UCSD-AML1 (cell line): ENCODE data around the gene YOD1.

ENCODE experiments used
- DNase-seq: peaks from one replicate; lab custom pipeline; 2025; ENCODE audit not compliant: unreplicated experiment; lab: John Stamatoyannopoulos, UW

Gene YOD1

DNA sequence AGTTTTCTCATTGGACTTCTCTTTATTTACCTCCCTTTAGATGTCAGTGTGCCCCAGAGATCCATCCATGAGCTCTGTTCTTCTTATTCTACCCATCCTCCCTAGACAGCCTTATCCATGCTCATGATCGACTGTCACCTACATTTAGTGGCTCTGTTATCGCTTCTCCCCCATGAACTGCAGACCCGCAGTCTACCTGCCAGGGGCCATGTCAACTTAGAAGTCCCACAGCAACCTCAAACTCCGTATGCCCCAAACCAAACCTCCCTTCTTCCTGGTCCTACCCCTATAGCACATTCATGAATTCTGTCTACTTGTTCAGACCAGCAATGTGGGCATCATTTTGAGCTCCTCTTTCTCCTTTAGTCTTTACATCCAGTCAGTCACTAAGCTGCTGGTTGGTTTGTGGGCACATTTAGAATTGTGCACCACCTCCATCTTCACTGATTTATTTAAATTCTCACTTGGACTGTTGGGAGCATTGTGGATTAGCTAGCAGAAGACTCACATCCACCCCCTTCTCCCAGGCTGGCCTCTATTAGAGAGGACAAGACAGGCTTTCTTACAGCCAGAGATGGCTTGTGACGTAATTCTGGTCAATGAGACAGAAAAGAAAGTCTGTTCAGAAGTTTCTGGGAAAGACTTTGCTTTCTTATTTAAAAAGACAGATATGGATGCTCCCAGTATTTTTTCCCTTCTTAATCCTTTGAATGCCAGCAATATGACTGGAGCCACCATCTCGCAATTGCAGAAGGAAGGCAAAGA lies 37.5 kb downstream of the YOD1 start:
- no peak for DNase-seq

DNA sequence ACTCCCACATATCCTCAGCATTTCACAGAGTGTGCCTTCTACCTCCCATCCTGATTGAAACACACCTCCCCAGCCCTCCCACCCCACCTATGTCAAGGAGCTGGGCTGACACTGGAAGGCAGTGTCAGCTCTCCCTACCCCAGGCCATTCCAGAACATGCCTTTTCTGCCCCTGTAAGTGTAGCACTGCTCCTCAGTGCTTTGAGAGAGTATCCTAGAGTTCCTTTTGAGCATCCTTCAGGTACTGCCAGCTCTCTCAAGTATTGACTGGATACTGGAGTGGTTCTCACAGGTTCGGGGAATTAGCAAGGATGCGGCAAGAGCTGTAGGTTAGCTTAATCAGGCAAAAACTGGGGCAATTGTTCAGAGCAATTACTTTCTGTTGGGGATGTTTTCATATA lies 40.3 kb downstream of the YOD1 start:
- no peak for DNase-seq

DNA sequence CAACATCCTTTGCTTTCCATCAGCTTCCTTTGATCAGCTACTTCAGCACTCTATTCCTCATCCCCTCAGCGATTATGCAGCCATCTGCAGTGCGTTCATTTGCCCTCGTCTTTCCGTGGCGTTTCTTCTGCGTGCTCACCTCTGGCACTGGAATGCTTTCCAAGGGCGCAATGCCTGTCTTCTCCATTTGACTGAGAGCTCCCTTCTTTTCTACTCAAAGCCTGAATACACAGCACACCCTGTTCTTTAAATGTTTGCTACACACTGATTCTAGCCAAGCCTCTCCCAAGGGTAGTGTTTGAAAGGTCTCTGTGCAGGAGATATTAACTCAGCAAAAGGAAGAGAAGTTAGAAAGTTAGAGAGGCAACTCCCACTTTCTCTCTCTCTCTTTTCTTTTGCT lies 41.1 kb downstream of the YOD1 start:
- DNase-seq: no peak

DNA sequence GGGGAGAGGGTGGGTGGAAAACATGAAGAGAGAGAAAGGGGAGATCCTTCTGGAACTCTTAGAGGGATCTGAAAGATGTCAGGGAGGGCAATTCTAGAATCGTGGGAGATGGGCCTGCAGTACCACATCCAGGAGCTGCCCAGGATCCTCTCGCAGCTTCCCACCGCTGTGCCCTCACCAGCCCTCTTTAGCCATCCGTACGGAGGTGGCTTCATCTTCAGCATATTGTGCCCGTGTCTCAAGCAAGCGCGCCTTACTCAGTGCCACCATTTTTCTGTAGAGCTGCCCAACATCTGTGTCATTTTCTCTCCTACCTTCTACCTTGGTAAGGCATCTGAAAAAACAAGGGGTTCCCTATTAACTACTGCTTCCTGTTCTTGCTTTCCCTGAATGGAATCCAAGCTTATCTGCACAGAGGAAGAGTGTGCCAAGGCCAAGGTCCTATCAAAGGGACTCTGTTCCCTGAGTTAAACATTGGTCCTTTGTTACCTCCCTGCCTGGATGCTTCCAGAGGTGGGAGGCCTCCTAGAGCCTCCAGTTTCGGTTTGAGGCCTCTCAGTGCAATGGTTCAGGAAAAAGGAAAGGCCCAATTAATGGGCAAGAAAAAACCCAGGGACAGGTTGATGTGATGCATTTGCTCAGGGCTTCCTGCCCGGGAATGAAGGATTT lies 41.7 kb downstream of the YOD1 start:
- no peak for DNase-seq

DNA sequence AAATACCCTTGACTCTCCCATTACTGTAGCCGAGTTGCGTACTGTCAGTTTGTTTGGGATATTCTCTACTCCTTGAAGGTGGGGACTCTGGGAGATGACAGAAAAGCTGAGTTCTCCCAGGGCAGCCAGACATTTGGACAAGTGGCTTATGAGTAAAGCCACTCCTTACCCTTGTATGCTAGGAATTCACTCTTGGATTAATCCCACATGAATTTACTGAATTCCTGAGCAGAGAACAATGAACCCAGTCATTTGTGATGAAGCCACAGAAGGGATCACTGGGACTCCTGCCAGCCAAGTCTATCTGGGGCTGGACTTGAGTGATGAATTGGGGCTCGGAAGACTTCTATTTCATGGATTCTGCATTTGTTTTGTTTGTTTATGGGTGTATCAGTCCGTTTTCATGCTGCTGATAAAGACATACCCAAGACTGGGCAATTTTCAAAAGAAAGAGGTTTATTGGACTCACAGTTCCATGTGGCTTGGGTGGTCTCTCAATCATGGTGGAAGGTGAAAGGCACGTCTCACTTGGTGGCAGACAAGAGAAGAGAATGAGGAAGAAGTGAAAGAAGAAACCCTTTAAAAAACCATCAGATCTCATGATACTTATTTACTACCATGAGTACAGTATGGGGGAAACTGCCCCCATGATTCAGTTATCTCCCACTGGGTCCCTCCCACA lies 43.5 kb downstream of the YOD1 start:
- no peak for DNase-seq

GRCh38 chr1:207006914-207007313 lies 44.1 kb downstream of the YOD1 start:
- no peak for DNase-seq

DNA sequence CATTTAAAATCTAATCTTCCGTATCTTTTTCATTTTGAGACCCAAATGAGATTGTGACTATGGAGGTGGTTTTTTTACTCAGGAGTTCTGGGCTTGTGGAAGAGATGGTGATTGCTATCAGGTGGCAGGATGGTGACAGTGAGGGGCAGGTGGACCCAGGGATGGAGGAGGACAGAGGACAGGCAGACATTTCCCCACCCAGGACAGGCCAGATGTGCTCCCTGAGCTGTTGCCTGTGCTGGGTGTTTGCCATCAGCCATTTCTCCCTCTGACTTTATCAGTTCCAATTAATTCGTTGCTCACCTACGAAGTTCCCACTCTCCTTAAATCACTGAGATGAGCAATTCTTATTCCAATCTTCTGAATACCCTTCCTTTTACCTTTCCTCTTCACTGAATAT lies 44.9 kb downstream of the YOD1 start:
- no peak for DNase-seq

GRCh38 chr1:207004931-207005830 lies 45.8 kb downstream of the YOD1 start:
- DNase-seq: no peak

DNA sequence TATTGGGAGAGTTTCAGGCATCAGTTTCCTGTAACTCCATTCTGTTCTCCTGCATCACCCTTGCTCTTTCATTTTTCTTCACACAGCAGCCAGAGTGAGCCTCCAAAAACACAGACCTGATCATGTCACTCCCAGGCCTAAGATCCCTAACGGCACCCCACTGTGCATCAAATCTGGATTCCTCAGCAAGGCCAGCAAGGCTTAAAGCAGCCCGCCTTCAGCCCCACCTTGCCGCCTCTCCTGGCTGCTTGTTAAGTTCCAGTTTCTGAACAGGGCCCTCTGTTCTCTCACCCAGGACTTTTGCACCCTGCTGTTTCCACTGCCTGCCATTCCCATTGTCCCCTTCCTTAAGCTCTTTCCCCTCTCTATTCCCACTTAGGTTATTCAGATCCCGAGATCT lies 47.8 kb downstream of the YOD1 start:
- no peak for DNase-seq

GRCh38 chr1:207002724-207003146 lies 48.3 kb downstream of the YOD1 start:
- DNase-seq: no peak

DNA sequence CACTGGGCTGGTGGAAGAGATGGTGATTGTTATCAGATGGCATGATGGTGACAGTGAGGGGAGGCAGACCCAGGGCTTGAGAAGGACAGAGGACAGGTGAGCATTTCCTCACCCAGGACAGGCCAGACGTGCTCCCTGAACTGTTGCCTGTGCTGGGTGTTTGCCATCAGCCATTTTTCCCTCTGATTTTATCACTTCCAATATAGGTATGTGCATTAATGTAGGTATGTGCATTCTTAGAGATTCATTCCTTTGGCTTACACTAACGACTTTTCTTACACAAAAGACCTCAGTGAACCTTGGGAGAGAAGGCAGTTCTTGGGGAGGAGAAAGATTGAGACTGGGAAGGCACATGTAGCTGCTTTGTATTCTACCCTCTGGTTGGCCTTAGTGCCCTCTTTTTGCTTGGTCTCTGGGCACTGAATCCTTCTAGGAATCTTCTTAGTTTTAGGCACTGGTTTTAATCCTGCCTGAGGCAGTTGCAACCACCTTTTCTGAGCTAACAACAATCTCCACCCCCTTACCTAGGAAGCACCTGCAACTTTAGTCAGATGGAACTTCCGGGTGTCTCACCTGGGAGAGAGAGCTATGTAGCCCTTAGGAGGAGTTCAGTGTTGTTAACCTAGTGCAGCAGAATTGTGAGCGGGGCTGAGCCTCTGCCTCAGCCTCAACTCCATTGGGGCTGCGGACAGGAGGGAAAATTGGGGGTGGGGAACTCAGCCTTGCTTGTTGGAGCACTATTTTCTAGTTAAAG lies 49.3 kb downstream of the YOD1 start:
- DNase-seq: no peak

DNA sequence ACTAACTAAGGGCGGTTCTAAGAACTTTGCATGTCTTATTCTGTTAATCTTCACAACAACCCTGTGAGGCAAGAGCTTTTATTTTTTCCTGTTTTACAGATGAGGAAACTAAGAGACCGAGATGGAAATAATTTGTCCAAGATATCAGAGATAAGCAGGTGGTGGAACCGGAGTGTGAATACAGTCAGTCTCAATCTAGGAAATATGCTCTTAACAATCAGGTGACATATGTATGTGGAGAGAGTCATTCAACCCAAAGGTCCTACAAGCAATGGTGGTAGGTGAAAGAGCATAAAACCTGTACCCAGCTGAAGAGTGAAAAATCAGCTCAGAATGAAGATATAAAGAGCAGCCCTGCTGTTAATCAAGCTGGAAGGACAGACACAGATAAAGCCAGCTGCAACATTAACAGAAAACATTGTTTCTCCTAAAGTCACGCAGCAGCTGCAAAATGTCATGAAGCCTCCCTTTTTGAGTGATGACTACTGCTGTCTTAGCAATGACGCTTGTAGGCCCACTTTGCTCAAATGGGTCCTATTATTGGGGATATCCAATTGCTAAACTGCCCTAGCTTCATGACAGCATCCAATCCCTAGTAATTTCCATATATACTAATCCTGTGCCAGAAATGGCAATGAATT lies 50.2 kb downstream of the YOD1 start:
- DNase-seq: no peak

- DNase-seq: no peak
Observed at GRCh38 chr1:206998816-206999215, 52.2 kb downstream of the YOD1 start.
